Measurements from ENCODE around the gene SEMA3B.

GRCh38 chr3:50266836-50267235 is 2.1 kb upstream of the SEMA3B start:
- no peak for TF ChIP-seq CTCF (IDR thresholded peaks at IDR 0.05)
- TF ChIP-seq POLR2A (IDR thresholded peaks at IDR 0.05): no peak

Measured in breast epithelium (tissue), 3 donors.